ENCODE measurements around the gene KCNK10. TPM values are rescaled to one million over a fixed set of nuclear protein-coding genes. Genes with fewer than 3 reads are reported as not detected.

Gene KCNK10
- total and polyA plus RNA-seq, 2 of the 8 experiments (the other 6 are each of a cell fraction or from before 2014, with no cell fraction given): 0.45 to 0.63 TPM

GRCh38 chr14:88188745-88189416 lies 134.2 kb downstream of the KCNK10 start:
- no peak for DNase-seq (ENCODE audit: low read depth in 1 of 2, low spot score in 2 of 2)
- no peak overlapping the region; the same call in 1 of the 2 replicates for H2BK5ac ChIP-seq (ENCODE audit: low read depth, low read length)
- no peaks in the 10 kb centered on the region for H3K79me2 ChIP-seq (ENCODE audit: control insufficient read depth in 1 of 2, insufficient read depth in 2 of 2, low read length in 2 of 2)
- no peaks in the 10 kb centered on the region for H3K79me1 ChIP-seq (ENCODE audit: low read depth, low read length)
- POLR2A ChIA-PET (ENCODE audit: partially characterized antibody): no interaction called here
- no peak overlapping the region for H2BK15ac ChIP-seq (ENCODE audit: low read length)
- WGBS, 2 experiments (ENCODE audit: extremely low coverage in 1 of 2, insufficient coverage in 1 of 2, insufficient read length in 1 of 2, insufficient replicate concordance in 2 of 2, low coverage in 1 of 2, low lambda C conversion rate in 2 of 2, missing lambda C conversion rate in 1 of 2): 55% methylated on average over 13 of the region's 13 CpGs; no CpG with 5 or more reads in 1 of the 2 experiments
- no peaks in the 10 kb centered on the region for H4K20me1 ChIP-seq (replicated peaks in 1 of 2; ENCODE audit: control insufficient read depth in 1 of 2, insufficient read depth in 2 of 2, low read length in 2 of 2)
- no peak overlapping the region for H3K18ac ChIP-seq (ENCODE audit: extremely low read depth, low read length)
- no peaks in the 10 kb centered on the region for H3K36me3 ChIP-seq (ENCODE audit: control insufficient read depth in 2 of 4, insufficient read depth in 4 of 4, low read length in 3 of 4)
- CTCF ChIA-PET (ENCODE audit: partially characterized antibody): interaction anchor here (0.6 to 6.2 kb wide), 70 partner anchors 9 to 721 kb away, joined by 3 to 114 read pairs (median 4); partner anchors contain the start of gene GPR65
- no peaks in the 10 kb centered on the region; a peak in 3 of 7 replicates for H3K4me1 ChIP-seq (replicated peaks in 1 of 4; ENCODE audit: control insufficient read depth in 3 of 4, insufficient read depth in 4 of 4, low read length in 3 of 4)
- no peak overlapping the region for H3K56ac ChIP-seq (replicated peaks; ENCODE audit: insufficient read length, low read depth, low read length)
- H2AFZ ChIP-seq (ENCODE audit: low read length): peak overlapping the region; percentile 96
- no peak overlapping the region for H3K27ac ChIP-seq (ENCODE audit: low read depth, low read length)
- H2BK20ac ChIP-seq (ENCODE audit: low read length): no peak overlapping the region
- no peak overlapping the region for H4K5ac ChIP-seq (ENCODE audit: insufficient read length, low read depth, low read length)
- no peak overlapping the region for H3K23ac ChIP-seq (ENCODE audit: insufficient read length)
- H3K4me2 ChIP-seq (ENCODE audit: insufficient read depth in 1 of 2, low read depth in 2 of 2, low read length in 2 of 2): peak overlapping the region; percentile 27 to 47; a peak in 3 of 4 replicates
- H2BK12ac ChIP-seq (ENCODE audit: low read depth, low read length): peak overlapping the region; percentile 86; the same call in 1 of the 2 replicates
- no peaks in the 10 kb centered on the region for H3K23me2 ChIP-seq (ENCODE audit: low read depth, low read length)
- no peak overlapping the region for H3K14ac ChIP-seq (ENCODE audit: insufficient read length)
- H3K4me3 ChIP-seq (ENCODE audit: extremely low read depth in 1 of 4, insufficient read depth in 2 of 4, low read depth in 3 of 4, low read length in 4 of 4): peak overlapping the region in 2 of 4 experiments; percentile 23 to 41; a peak in 2 of 8 replicates
- no peak overlapping the region for H3K9ac ChIP-seq (replicated peaks in 1 of 4; ENCODE audit: extremely low read depth in 1 of 4, low read depth in 3 of 4, low read length in 3 of 4)
- no peaks in the 10 kb centered on the region for H3K9me3 ChIP-seq (ENCODE audit: insufficient read depth in 2 of 2, low read depth in 1 of 2, low read length in 1 of 2)
- H3K27me3 ChIP-seq (replicated peaks in 1 of 4; ENCODE audit: control insufficient read depth in 3 of 4, extremely low read depth in 1 of 4, insufficient read depth in 3 of 4, low read length in 3 of 4): no peaks in the 10 kb centered on the region; a peak in 1 of 7 replicates
- H2BK120ac ChIP-seq (replicated peaks; ENCODE audit: low read depth, low read length): no peak overlapping the region
- peak overlapping the region; percentile 23 for H4K91ac ChIP-seq (replicated peaks; ENCODE audit: insufficient read length, low read length)
- no peak overlapping the region for H3K4ac ChIP-seq (replicated peaks; ENCODE audit: insufficient read length, low read depth, low read length)
- peak overlapping the region; percentile 66; the same call in 1 of the 2 replicates for H4K8ac ChIP-seq (ENCODE audit: extremely low read depth, insufficient read depth, low read length)
- FAIRE-seq: no peak
- H2AK5ac ChIP-seq (ENCODE audit: low read depth, low read length): no peak overlapping the region
- peak; percentile 72 for TF ChIP-seq ASH2L (IDR thresholded peaks at IDR 0.05; ENCODE audit: low read length)
- TF ChIP-seq SIN3A (conservative IDR thresholded peaks at IDR 0.05 in 1 of 2, IDR thresholded peaks at IDR 0.05 in 1 of 2; ENCODE audit: low read depth in 1 of 2, low read length in 2 of 2): no peak
- no peak for TF ChIP-seq TAF1 (IDR thresholded peaks at IDR 0.05; ENCODE audit: low read depth, low read length)
- no peak for TF ChIP-seq ATF3 (IDR thresholded peaks at IDR 0.05; ENCODE audit: insufficient read depth, low read depth, low read length)
- no peak for TF ChIP-seq SAP30 (IDR thresholded peaks at IDR 0.05; ENCODE audit: insufficient read depth, insufficient replicate concordance, low read length)
- no peak for TF ChIP-seq HDAC6 (IDR thresholded peaks at IDR 0.05; ENCODE audit: low read depth, low read length)
- no peak for TF ChIP-seq TCF12 (IDR thresholded peaks at IDR 0.05; ENCODE audit: low read depth, low read length)
- TF ChIP-seq BRCA1 (IDR thresholded peaks at IDR 0.05; ENCODE audit: low read depth, low read length): no peak
- TF ChIP-seq MAX (IDR thresholded peaks at IDR 0.05): 0 out of 2 replicates have a peak, but pooled peaks have one; percentile 25
- TF ChIP-seq SP1 (IDR thresholded peaks at IDR 0.05; ENCODE audit: low read depth, low read length): no peak
- no peak for TF ChIP-seq SIX5 (IDR thresholded peaks at IDR 0.05; ENCODE audit: low read depth, low read length)
- no peak for TF ChIP-seq KDM1A (IDR thresholded peaks at IDR 0.05; ENCODE audit: borderline replicate concordance, low read length)

Measured in H1 (cell line).